Astrocyte of the cerebellum (primary cell): ENCODE measurements around the gene ETFA.

Experiments
- DNase-seq: peaks from one replicate; pipeline ENCODE4 v3.0.0-alpha.2; 2011; ENCODE audit warnings: low read depth
- H3K4me3 ChIP-seq: 2 replicates; pipeline ENCODE4 v1.5.1; 2011; ENCODE audit warnings: mild to moderate bottlenecking, low read depth, low read length, moderate library complexity
- in situ Hi-C: cut with HindIII; loops from 2 replicates; pipeline ENCODE4 v1.10.0; 2017; ENCODE audit warnings: low sequenced_read_pairs
- TF ChIP-seq, protein P1 (sequence below): IDR thresholded peaks from 2 replicates; pipeline ENCODE4 v1.5.1; 2012; ENCODE audit warnings: low read length, low read depth, moderate library complexity, mild to moderate bottlenecking; ENCODE audit errors: missing control alignments

Gene ETFA

DNA sequence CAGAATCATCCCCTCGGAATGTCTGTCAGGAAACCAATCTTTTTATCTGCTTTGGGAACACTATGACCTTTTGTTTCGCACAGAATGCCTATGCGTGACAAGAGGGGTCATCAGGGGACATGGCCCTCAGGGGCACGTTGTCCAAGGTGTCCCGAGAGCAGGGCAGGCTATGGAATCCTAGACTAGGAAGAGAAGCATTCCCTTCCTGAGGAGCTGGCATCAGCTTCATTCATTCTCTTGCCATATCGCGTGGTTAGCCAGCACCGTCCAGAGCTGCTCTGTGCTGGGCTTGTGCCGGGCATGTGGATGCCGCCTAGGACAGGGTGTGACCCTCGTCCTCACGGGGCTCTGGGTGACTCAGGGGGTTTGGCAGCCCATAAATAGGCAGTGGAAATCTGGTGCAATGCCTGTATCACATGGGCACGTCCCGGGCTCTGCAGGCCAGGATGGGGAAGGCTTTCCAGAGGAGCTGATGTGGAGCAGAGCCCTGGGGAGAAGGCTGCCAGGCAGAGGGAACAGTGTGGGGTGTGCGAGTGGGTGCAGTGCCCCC is 133.7 kb downstream of the ETFA start:
- in situ Hi-C loops, result no loop called here
- DNase-seq, result no peak
- TF ChIP-seq, protein P1, sequence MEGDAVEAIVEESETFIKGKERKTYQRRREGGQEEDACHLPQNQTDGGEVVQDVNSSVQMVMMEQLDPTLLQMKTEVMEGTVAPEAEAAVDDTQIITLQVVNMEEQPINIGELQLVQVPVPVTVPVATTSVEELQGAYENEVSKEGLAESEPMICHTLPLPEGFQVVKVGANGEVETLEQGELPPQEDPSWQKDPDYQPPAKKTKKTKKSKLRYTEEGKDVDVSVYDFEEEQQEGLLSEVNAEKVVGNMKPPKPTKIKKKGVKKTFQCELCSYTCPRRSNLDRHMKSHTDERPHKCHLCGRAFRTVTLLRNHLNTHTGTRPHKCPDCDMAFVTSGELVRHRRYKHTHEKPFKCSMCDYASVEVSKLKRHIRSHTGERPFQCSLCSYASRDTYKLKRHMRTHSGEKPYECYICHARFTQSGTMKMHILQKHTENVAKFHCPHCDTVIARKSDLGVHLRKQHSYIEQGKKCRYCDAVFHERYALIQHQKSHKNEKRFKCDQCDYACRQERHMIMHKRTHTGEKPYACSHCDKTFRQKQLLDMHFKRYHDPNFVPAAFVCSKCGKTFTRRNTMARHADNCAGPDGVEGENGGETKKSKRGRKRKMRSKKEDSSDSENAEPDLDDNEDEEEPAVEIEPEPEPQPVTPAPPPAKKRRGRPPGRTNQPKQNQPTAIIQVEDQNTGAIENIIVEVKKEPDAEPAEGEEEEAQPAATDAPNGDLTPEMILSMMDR, result no peak
- H3K4me3 ChIP-seq, result no peak overlapping the region

DNA sequence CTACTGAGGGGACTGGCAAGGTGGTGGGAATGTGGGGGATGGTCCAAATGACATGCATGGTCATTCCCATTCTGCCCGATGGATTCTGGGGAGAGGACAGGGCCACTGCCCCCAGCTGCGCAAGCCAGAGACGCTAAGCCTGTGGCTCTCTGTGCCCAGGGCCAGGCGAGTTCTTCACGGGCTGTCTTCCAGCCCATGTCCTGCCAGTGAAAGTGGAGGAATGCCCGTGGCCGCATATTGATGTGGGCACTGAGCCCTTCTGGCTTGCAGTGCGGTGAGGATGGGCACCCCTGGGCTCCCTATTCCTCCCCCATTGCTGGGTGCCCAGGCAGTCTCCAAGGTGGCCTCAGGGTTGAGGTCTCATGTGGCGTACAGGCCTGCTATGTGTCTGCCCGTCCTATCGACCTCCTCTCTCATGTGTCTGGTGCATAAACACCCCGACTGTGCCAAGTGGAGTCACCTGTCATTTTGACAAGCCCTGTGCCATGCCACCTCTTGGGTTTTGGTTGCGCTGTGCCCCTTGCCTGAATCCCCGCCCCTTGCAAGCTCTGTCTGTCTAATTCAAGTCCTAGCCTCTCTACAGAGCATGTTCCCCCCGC is 134.7 kb downstream of the ETFA start:
- TF ChIP-seq, protein P1, result no peak
- no peak overlapping the region for H3K4me3 ChIP-seq
- in situ Hi-C loops, result no loop called here
- no peak for DNase-seq

- no peak for DNase-seq
- in situ Hi-C loops, result no loop called here
- TF ChIP-seq, protein P1, result no peak
- H3K4me3 ChIP-seq, result no peak overlapping the region
Observed at GRCh38 chr15:76176059-76176458, 135.2 kb downstream of the ETFA start.

- no peak overlapping the region for H3K4me3 ChIP-seq
- TF ChIP-seq, protein P1, result no peak
- in situ Hi-C loops, result no loop called here
- DNase-seq, result no peak
Observed at GRCh38 chr15:76175442-76175841, 135.8 kb downstream of the ETFA start.

- DNase-seq, result no peak
- no peak overlapping the region for H3K4me3 ChIP-seq
- in situ Hi-C loops, result no loop called here
- TF ChIP-seq, protein P1, result no peak
Observed at GRCh38 chr15:76174654-76175053, 136.6 kb downstream of the ETFA start.

GRCh38 chr15:76173317-76173834 is 137.9 kb downstream of the ETFA start:
- TF ChIP-seq, protein P1, result no peak
- DNase-seq, result no peak
- no peak overlapping the region for H3K4me3 ChIP-seq
- in situ Hi-C loops, result no loop called here
